ENCODE measurements around the gene PIGZ. TPM values are rescaled to one million over a fixed set of nuclear protein-coding genes. Genes with fewer than 3 reads are reported as not detected.

The PIGZ gene
- total RNA-seq, 1 donor from 2014 or later, result not detected

GRCh38 chr3:196975349-196975748, 6.7 kb upstream of the PIGZ start:
- no peak overlapping the region for H3K9ac ChIP-seq
- Mint-ChIP-seq H3K36me3 (peaks cover 2% of the 10 kb centered on the region), H3K4me1 (peaks cover 10% of the 10 kb centered on the region), H3K4me3 (no peak overlapping the region), H3K9me3 (peaks cover 10% of the 10 kb centered on the region), H3K27me3 (ENCODE audit: insufficient read depth, low read depth) (peaks cover 18% of the 10 kb centered on the region), H3K27ac (peak overlapping the region; percentile 10)
- H3K4me3 ChIP-seq, result no peak overlapping the region
- H3K27me3 ChIP-seq, result peaks cover 24% of the 10 kb centered on the region
- no peaks in the 10 kb centered on the region for H4K20me1 ChIP-seq (ENCODE audit: low read depth)
- H3K9me3 ChIP-seq (ENCODE audit: low read depth), result no peaks in the 10 kb centered on the region
- DNase-seq (ENCODE audit: low spot score), result no peak
- TF ChIP-seq CTCF (IDR thresholded peaks at IDR 0.05) (no peak), EZH2 (IDR thresholded peaks at IDR 0.05) (no peak), EZH2phosphoT487 (IDR thresholded peaks at IDR 0.05) (no peak)
- H3K4me1 ChIP-seq, result no peaks in the 10 kb centered on the region
- no peak overlapping the region for H2AFZ ChIP-seq (replicated peaks)
- H3F3A ChIP-seq (ENCODE audit: low read depth), result no peaks in the 10 kb centered on the region
- H3K27ac ChIP-seq, result no peak overlapping the region
- H3K4me2 ChIP-seq, result no peak overlapping the region
- H3K79me2 ChIP-seq (ENCODE audit: low read depth), result no peaks in the 10 kb centered on the region
- H3K36me3 ChIP-seq, result no peaks in the 10 kb centered on the region

- Histone ChIP-seq H3K27ac (no peak overlapping the region), H3F3A (ENCODE audit: low read depth) (no peaks in the 10 kb centered on the region), H3K4me1 (no peaks in the 10 kb centered on the region), H4K20me1 (ENCODE audit: low read depth) (no peaks in the 10 kb centered on the region), H3K27me3 (peaks cover 30% of the 10 kb centered on the region), H3K36me3 (no peaks in the 10 kb centered on the region), H3K4me3 (no peak overlapping the region), H3K4me2 (no peak overlapping the region), H3K9ac (no peak overlapping the region), H2AFZ (replicated peaks) (no peak overlapping the region), H3K9me3 (ENCODE audit: low read depth) (no peaks in the 10 kb centered on the region), H3K79me2 (ENCODE audit: low read depth) (no peaks in the 10 kb centered on the region)
- no peak overlapping the region for H3K4me3 Mint-ChIP-seq
- H3K36me3 Mint-ChIP-seq, result peaks cover 2% of the 10 kb centered on the region
- H3K4me1 Mint-ChIP-seq, result peaks cover 12% of the 10 kb centered on the region
- peaks cover 13% of the 10 kb centered on the region for H3K9me3 Mint-ChIP-seq
- no peak overlapping the region for H3K27ac Mint-ChIP-seq
- H3K27me3 Mint-ChIP-seq (ENCODE audit: insufficient read depth, low read depth), result peaks cover 22% of the 10 kb centered on the region
- no peak for DNase-seq (ENCODE audit: low spot score)
- TF ChIP-seq CTCF (IDR thresholded peaks at IDR 0.05) (no peak), EZH2phosphoT487 (IDR thresholded peaks at IDR 0.05) (no peak), EZH2 (IDR thresholded peaks at IDR 0.05) (no peak)
These were observed 6.0 kb upstream of the PIGZ start for GRCh38 chr3:196974661-196975060.

GRCh38 chr3:196971094-196971698, 2.6 kb upstream of the PIGZ start:
- Histone ChIP-seq H3K4me1 (no peaks in the 10 kb centered on the region), H3K9me3 (ENCODE audit: low read depth) (no peaks in the 10 kb centered on the region), H3K36me3 (no peaks in the 10 kb centered on the region), H3K27ac (no peak overlapping the region), H3K9ac (no peak overlapping the region), H3K79me2 (ENCODE audit: low read depth) (no peaks in the 10 kb centered on the region), H3K4me3 (no peak overlapping the region), H3K27me3 (peaks cover 57% of the 10 kb centered on the region), H3K4me2 (no peak overlapping the region), H2AFZ (replicated peaks) (no peak overlapping the region), H4K20me1 (ENCODE audit: low read depth) (no peaks in the 10 kb centered on the region), H3F3A (ENCODE audit: low read depth) (no peaks in the 10 kb centered on the region)
- peaks cover 5% of the 10 kb centered on the region for H3K36me3 Mint-ChIP-seq
- peaks cover 40% of the 10 kb centered on the region for H3K27me3 Mint-ChIP-seq (ENCODE audit: insufficient read depth, low read depth)
- no peak for DNase-seq (ENCODE audit: low spot score)
- H3K4me1 Mint-ChIP-seq, result peaks cover 19% of the 10 kb centered on the region
- H3K4me3 Mint-ChIP-seq, result peak overlapping the region; percentile 84
- H3K27ac Mint-ChIP-seq, result no peak overlapping the region
- TF ChIP-seq EZH2 (IDR thresholded peaks at IDR 0.05) (no peak), EZH2phosphoT487 (IDR thresholded peaks at IDR 0.05) (no peak), CTCF (IDR thresholded peaks at IDR 0.05) (no peak)
- peaks cover 14% of the 10 kb centered on the region for H3K9me3 Mint-ChIP-seq
